Activated CD4-positive, CD25-positive, alpha-beta regulatory T cell (primary cell): ENCODE results near the gene KLK4.

Source experiments
- DNase-seq, 4 experiments: peaks; one replicate each; lab custom pipeline; 2025; lab: John Stamatoyannopoulos, UW

Gene KLK4

DNA sequence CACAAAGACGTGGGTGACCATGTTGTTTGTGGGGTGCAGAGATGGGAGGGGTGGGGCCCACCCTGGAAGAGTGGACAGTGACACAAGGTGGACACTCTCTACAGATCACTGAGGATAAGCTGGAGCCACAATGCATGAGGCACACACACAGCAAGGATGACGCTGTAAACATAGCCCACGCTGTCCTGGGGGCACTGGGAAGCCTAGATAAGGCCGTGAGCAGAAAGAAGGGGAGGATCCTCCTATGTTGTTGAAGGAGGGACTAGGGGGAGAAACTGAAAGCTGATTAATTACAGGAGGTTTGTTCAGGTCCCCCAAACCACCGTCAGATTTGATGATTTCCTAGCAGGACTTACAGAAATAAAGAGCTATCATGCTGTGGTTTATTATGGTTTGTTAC lies 32.3 kb downstream of the KLK4 start:
- DNase-seq, result no peak

DNA sequence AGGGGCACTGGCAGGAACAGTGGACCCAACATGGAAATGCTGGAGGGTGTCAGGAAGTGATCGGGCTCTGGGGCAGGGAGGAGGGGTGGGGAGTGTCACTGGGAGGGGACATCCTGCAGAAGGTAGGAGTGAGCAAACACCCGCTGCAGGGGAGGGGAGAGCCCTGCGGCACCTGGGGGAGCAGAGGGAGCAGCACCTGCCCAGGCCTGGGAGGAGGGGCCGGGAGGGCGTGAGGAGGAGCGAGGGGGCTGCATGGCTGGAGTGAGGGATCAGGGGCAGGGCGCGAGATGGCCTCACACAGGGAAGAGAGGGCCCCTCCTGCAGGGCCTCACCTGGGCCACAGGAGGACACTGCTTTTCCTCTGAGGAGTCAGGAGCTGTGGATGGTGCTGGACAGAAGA lies 33.9 kb downstream of the KLK4 start:
- no peak for DNase-seq

DNA sequence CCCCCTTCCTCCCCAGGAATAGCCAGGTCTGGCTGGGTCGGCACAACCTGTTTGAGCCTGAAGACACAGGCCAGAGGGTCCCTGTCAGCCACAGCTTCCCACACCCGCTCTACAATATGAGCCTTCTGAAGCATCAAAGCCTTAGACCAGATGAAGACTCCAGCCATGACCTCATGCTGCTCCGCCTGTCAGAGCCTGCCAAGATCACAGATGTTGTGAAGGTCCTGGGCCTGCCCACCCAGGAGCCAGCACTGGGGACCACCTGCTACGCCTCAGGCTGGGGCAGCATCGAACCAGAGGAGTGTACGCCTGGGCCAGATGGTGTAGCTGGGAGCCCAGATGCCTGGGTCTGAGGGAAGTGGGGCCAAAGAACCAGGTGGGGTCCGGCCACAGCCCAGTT lies 34.7 kb downstream of the KLK4 start:
- DNase-seq, result no peak

DNA sequence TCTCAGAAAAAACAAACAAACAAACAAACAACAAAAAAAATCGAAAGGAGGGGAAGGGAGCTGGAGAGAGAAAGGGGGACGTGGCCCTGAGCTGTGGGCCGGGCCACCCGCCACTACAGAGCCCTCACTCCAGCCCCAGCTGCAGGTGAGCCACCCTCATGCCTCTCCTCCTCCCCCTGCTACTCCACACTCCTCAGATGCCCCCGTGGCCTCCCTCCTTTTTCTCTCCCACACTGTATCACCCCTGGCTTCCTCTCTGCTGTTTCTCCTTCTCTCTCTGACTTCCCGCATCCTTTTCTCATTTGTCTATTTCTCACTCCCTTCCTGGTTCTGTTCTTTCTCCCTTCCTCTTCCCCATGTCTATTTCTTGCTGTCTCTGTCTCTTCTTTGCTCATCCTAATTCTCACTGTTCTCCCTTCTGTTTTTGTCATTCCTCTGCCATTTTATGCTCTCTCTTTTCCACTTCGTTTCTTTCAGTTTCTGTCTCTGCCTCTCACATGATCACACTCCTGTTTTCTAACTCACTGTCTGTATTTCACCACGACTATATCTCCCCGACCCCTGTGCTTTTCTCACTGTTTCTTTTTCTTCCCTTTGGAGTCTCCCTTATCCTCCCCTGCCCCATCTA lies 35.3 kb downstream of the KLK4 start:
- no peak for DNase-seq

DNA sequence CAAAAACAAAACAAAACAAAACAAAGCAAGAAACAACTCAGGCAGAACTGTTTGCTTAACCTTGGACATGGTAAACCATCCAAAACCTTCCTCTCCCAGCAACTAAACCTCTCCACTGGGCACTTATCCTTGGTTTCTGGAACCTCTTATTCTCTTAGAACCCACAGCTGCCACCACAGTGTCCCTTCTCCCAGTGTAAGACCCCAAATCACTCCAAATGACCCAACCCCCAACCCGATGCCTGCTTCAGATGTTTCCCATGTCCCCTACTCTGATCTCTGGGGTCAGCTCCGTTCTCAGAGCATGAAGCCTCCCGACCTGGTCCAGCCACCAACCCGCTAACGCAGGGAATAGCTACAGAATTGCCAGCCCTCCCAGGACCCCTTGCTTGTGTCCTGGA lies 37.0 kb downstream of the KLK4 start:
- no peak for DNase-seq

DNA sequence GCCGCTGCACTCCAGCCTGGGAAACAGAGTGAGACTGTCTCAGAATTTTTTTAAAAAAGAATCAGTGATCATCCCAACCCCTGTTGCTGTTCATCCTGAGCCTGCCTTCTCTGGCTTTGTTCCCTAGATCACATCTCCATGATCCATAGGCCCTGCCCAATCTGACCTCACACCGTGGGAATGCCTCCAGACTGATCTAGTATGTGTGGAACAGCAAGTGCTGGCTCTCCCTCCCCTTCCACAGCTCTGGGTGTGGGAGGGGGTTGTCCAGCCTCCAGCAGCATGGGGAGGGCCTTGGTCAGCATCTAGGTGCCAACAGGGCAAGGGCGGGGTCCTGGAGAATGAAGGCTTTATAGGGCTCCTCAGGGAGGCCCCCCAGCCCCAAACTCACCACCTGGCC lies 38.1 kb downstream of the KLK4 start, which contains the start of gene KLK2:
Gene KLK2, plus strand, starts transcription at position 384 of the 400 bp plus-strand sequence. CDS start 35 bp downstream, outside the sequence.
- no peak for DNase-seq

DNA sequence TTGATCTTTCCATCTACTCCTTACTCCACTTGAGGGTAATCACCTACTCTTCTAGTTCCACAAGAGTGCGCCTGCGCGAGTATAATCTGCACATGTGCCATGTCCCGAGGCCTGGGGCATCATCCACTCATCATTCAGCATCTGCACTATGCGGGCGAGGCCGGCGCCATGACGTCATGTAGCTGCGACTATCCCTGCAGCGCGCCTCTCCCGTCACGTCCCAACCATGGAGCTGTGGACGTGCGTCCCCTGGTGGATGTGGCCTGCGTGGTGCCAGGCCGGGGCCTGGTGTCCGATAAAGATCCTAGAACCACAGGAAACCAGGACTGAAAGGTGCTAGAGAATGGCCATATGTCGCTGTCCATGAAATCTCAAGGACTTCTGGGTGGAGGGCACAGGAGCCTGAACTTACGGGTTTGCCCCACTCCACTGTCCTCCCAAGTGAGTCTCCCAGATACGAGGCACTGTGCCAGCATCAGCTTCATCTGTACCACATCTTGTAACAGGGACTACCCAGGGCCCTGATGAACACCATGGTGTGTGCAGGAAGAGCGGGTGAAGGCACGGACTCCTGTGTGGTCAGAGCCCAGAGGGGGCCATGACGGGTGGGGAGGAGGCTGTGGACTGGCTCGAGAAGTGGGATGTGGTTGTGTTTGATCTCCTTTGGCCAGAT lies 40.6 kb downstream of the KLK4 start:
- DNase-seq, result no peak

DNA sequence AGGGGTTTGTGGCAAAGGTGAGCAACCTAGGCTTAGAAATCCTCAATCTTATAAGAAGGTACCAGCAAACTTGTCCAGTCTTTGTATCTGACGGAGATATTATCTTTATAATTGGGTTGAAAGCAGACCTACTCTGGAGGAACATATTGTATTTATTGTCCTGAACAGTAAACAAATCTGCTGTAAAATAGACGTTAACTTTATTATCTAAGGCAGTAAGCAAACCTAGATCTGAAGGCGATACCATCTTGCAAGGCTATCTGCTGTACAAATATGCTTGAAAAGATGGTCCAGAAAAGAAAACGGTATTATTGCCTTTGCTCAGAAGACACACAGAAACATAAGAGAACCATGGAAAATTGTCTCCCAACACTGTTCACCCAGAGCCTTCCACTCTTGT lies 41.7 kb downstream of the KLK4 start:
- DNase-seq, result no peak

DNA sequence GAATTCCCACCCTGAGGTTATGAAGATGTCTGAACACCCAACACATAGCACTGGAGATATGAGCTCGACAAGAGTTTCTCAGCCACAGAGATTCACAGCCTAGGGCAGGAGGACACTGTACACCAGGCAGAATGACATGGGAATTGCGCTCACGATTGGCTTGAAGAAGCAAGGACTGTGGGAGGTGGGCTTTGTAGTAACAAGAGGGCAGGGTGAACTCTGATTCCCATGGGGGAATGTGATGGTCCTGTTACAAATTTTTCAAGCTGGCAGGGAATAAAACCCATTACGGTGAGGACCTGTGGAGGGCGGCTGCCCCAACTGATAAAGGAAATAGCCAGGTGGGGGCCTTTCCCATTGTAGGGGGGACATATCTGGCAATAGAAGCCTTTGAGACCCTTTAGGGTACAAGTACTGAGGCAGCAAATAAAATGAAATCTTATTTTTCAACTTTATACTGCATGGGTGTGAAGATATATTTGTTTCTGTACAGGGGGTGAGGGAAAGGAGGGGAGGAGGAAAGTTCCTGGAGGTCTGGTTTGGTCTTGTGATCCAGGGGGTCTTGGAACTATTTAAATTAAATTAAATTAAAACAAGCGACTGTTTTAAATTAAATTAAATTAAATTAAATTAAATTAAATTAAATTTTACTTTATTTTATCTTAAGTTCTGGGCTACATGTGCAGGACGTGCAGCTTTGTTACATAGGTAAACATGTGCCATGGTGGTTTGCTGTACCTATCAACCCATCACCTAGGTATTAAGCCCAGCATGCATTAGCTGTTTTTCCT lies 49.5 kb downstream of the KLK4 start:
- no peak for DNase-seq

DNA sequence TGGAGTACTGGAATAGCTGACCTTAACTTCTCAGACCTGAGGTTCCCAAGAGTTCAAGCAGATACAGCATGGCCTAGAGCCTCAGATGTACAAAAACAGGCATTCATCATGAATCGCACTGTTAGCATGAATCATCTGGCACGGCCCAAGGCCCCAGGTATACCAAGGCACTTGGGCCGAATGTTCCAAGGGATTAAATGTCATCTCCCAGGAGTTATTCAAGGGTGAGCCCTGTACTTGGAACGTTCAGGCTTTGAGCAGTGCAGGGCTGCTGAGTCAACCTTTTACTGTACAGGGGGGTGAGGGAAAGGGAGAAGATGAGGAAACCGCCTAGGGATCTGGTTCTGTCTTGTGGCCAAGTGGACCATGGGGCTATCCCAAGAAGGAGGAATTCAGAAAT lies 50.2 kb downstream of the KLK4 start:
- DNase-seq, result no peak

DNA sequence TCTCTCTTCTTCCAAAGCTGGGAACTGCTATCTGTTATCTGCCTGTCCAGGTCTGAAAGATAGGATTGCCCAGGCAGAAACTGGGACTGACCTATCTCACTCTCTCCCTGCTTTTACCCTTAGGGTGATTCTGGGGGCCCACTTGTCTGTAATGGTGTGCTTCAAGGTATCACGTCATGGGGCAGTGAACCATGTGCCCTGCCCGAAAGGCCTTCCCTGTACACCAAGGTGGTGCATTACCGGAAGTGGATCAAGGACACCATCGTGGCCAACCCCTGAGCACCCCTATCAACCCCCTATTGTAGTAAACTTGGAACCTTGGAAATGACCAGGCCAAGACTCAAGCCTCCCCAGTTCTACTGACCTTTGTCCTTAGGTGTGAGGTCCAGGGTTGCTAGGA lies 51.3 kb downstream of the KLK4 start:
- no peak for DNase-seq

DNA sequence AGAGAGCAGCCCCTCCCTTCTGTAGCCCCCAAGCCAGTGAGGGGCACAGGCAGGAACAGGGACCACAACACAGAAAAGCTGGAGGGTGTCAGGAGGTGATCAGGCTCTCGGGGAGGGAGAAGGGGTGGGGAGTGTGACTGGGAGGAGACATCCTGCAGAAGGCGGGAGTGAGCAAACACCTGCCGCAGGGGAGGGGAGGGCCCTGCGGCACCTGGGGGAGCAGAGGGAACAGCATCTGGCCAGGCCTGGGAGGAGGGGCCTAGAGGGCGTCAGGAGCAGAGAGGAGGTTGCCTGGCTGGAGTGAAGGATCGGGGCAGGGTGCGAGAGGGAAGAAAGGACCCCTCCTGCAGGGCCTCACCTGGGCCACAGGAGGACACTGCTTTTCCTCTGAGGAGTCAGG lies 52.3 kb downstream of the KLK4 start:
- DNase-seq, result no peak

DNA sequence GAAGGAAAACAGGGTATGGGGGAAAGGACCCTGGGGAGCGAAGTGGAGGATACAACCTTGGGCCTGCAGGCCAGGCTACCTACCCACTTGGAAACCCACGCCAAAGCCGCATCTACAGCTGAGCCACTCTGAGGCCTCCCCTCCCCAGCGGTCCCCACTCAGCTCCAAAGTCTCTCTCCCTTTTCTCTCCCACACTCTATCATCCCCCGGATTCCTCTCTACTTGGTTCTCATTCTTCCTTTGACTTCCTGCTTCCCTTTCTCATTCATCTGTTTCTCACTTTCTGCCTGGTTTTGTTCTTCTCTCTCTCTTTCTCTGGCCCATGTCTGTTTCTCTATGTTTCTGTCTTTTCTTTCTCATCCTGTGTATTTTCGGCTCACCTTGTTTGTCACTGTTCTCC lies 53.8 kb downstream of the KLK4 start:
- no peak for DNase-seq
